ENCODE measurements around the gene HCFC2.
"Not testable (repeated sequence)": the region's sequence is repeated elsewhere in the genome, so short reads cannot be mapped to it uniquely, and the experiment has no call there.

HCFC2 gene

GRCh38 chr12:104058802-104059201 is 5.5 kb upstream of the HCFC2 start:
- no peak for DNase-seq

GRCh38 chr12:104059963-104060362 is 4.4 kb upstream of the HCFC2 start:
- DNase-seq: peak; percentile 17

GRCh38 chr12:104060791-104061190 is 3.5 kb upstream of the HCFC2 start:
- DNase-seq: no peak

GRCh38 chr12:104063712-104064030 is 660 bp upstream of the HCFC2 start:
- peak; percentile 46 for DNase-seq

- peak; percentile 18 for DNase-seq
Measured at GRCh38 chr12:104064842-104065427, 604 bp downstream of the HCFC2 start.

- no peak for DNase-seq
Measured at GRCh38 chr12:104072099-104072498, 7.8 kb downstream of the HCFC2 start.

- DNase-seq: no peak
Measured at GRCh38 chr12:104073699-104074098, 9.4 kb downstream of the HCFC2 start.

GRCh38 chr12:104079024-104079423 is 14.7 kb downstream of the HCFC2 start:
- no peak for DNase-seq

GRCh38 chr12:104080764-104081163 is 16.4 kb downstream of the HCFC2 start:
- no peak for DNase-seq

- DNase-seq: no peak
Measured at GRCh38 chr12:104083769-104084475, 19.6 kb downstream of the HCFC2 start.

GRCh38 chr12:104090685-104091084 is 26.4 kb downstream of the HCFC2 start:
- peak; percentile 42 for DNase-seq

GRCh38 chr12:104091136-104091535 is 26.8 kb downstream of the HCFC2 start:
- no peak for DNase-seq

- DNase-seq: no peak
Measured at GRCh38 chr12:104094284-104094683, 30.0 kb downstream of the HCFC2 start.

- DNase-seq: no peak
Measured at GRCh38 chr12:104095289-104095688, 31.0 kb downstream of the HCFC2 start.

GRCh38 chr12:104097954-104098353 is 33.6 kb downstream of the HCFC2 start:
- DNase-seq: no peak

- DNase-seq: no peak
Measured at GRCh38 chr12:104105461-104105860, 41.1 kb downstream of the HCFC2 start.

- no peak for DNase-seq
Measured at GRCh38 chr12:104106965-104107364, 42.6 kb downstream of the HCFC2 start.

- peak; percentile 90 for DNase-seq
Measured at GRCh38 chr12:104108755-104109445, 44.6 kb downstream of the HCFC2 start.

- DNase-seq: no peak
Measured at GRCh38 chr12:104109446-104110271, 45.3 kb downstream of the HCFC2 start.

GRCh38 chr12:104114834-104115586 is 50.7 kb downstream of the HCFC2 start:
- not testable (repeated sequence) for DNase-seq

GRCh38 chr12:104115587-104115975 is 51.2 kb downstream of the HCFC2 start:
- DNase-seq: no peak

- no peak for DNase-seq
Measured at GRCh38 chr12:104121001-104121400, 56.7 kb downstream of the HCFC2 start.

GRCh38 chr12:104122298-104122697 is 58.0 kb downstream of the HCFC2 start:
- no peak for DNase-seq
